Gastroesophageal sphincter (tissue), 3 donors: Measurements from ENCODE around the gene KIAA1217.

ENCODE experiments used
- EP300 ChIP-seq: sonication (generic); formaldehyde crosslinking; IDR thresholded peaks from one replicate; pipeline ENCODE4 v1.6.1; 2017; ENCODE audit warnings: antibody characterized with exemption, mild to moderate bottlenecking
- POLR2A ChIP-seq, 2 donors: fragments of 450-650 bp; IDR thresholded peaks; one replicate each; pipeline ENCODE4 v1.6.1; 2017; ENCODE audit warnings: antibody characterized with exemption in 2 of 2, mild to moderate bottlenecking in 2 of 2, moderate library complexity in 1 of 2
- POLR2AphosphoS5 ChIP-seq: sonication (generic); formaldehyde crosslinking; IDR thresholded peaks from one replicate; pipeline ENCODE4 v1.6.1; 2017; ENCODE audit warnings: antibody characterized with exemption
- TF ChIP-seq, protein P1 (sequence below), 4 experiments: fragments of 200-600 bp in 2 of 4; fragments of 450-650 bp in 2 of 4; sonication (generic) in 1 of 4; IDR thresholded peaks; one replicate each; pipeline ENCODE4 v1.5.1; 2017 to 2019; ENCODE audit warnings: antibody characterized with exemption in 4 of 4, mild to moderate bottlenecking in 2 of 4, moderate library complexity in 2 of 4

DNA sequence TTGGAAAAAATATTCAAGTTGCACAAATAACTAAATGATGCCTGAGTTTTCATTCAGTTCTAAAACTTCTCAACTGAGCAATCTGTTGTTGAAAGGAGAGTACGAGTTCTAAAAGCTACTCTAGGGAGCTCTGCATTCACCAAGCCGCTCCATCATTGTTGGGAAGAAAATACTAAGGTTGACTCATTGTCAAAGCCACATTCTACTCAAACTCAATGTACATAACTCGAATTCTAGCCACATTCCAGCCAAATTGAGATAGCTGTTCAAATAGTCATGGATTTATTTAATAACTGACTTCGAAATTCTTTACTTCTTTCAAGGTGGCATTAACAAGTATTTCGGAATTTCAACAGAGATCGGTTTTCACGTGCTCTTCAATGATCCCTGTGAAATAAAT is 63.4 kb downstream of the KIAA1217 start:
- TF ChIP-seq POLR2A (IDR thresholded peaks at IDR 0.05): no peak
- TF ChIP-seq, protein P1, sequence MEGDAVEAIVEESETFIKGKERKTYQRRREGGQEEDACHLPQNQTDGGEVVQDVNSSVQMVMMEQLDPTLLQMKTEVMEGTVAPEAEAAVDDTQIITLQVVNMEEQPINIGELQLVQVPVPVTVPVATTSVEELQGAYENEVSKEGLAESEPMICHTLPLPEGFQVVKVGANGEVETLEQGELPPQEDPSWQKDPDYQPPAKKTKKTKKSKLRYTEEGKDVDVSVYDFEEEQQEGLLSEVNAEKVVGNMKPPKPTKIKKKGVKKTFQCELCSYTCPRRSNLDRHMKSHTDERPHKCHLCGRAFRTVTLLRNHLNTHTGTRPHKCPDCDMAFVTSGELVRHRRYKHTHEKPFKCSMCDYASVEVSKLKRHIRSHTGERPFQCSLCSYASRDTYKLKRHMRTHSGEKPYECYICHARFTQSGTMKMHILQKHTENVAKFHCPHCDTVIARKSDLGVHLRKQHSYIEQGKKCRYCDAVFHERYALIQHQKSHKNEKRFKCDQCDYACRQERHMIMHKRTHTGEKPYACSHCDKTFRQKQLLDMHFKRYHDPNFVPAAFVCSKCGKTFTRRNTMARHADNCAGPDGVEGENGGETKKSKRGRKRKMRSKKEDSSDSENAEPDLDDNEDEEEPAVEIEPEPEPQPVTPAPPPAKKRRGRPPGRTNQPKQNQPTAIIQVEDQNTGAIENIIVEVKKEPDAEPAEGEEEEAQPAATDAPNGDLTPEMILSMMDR (IDR thresholded peaks at IDR 0.05): no peak
- TF ChIP-seq POLR2AphosphoS5: no peak
- TF ChIP-seq EP300: no peak
